Caki2 (cell line): ENCODE data around the gene GPR176. TPM values are rescaled to one million over a fixed set of nuclear protein-coding genes. Genes with fewer than 3 reads are reported as not detected.

Experiments
- DNase-seq: peaks from one replicate; pipeline ENCODE4 v3.0.0-alpha.2; 2015; ENCODE audit warnings: low read depth
- in situ Hi-C: cut with HindIII; loops from 2 replicates; pipeline ENCODE4 v1.10.0; 2016; ENCODE audit warnings: low sequenced_read_pairs, low pct_unique_long_range_greater_than_20kb, mixed read lengths
- total RNA-seq: library from RNA; depleted of rRNA; stranded (reverse); fragments of >200 nt; shearing (Covaris generic); gene quantifications from 2 replicates; pipeline ENCODE4 v1.2.3, GENCODE V29; 2014; ENCODE audit warnings: low replicate concordance

GPR176 gene
- total RNA-seq, 1 experiment from 2014 or later, result 9.6 TPM

DNA sequence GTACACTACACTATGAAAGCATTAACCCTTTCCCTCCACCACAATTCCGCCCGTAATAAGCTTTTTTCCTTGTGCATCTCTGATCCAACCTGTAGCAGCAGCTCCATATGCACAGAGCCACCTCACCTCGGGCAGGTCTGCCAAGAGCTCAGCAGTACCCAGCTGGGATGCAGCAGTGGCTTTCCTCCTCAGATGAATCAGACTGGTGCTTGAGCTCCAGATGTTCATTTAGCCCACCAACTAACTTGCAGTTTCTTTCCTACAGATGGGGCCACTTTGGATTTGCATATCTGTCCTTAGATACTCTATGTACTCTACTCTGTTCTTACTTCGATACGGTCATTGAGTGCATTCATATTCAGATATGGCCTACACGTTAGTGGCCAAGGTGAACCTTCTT, 122.7 kb downstream of the GPR176 start:
- DNase-seq, result no peak
- in situ Hi-C loops, result no loop called here

DNA sequence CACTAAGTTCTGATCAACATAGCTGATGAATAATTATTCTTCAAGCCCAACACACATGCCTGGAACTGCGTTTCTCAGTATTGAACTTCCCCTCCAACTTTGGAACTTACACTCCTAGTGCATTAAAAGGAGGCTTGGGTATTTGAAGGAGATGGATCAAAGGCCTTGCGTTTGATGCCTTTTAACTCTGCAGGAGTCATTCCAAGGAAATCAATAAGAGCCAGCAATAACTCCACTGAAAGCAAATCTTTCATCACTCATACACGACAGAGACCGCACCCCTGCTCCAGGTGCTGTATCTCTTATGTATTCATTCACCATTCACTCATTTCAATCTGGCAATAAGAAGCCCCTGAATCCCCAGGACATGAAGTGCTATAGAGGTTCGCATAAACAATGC, 123.5 kb downstream of the GPR176 start:
- in situ Hi-C loops, result no loop called here

DNA sequence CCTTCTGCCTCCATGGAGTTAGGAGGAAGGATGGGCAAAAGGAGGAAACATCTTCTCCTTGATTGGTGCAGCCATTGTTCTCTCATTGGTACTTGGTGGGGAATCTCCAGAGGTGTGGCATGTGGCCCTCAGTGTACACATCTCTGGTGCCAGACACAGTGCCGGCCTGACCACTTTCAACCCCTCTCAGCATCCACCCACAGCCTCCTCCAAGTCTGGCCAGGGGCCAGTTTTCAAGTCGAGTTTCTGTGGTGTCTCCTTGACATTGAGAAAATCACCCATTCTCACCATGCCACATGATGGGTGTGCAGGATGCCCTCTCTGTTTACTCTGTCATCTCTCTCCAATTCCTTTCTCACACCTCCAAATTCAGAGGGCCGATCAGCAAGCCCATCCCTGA, 124.6 kb downstream of the GPR176 start:
- no peak for DNase-seq
- in situ Hi-C loops, result no loop called here

More for the DNA sequence above, 123.5 kb downstream of the GPR176 start:
- no peak for DNase-seq

DNA sequence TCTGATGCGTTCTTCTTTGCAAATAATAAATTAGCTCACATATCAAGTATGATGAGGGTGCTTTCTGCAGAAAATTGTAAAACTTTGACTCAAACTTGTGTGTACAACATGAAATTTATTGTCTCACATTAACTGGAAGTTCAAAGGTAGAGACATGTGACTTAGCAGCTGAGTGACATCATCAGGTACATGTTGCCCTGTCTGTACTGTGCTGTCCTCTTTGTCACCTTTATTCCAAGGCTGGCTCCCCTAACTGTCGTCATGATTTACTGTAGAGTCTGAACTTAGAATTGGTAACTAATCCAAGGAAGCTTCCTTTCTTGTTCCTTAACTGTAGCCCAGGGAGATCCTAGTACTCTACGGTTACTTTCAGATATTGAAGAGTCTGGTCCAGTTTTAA, 125.1 kb downstream of the GPR176 start:
- DNase-seq, result no peak
- in situ Hi-C loops, result no loop called here

DNA sequence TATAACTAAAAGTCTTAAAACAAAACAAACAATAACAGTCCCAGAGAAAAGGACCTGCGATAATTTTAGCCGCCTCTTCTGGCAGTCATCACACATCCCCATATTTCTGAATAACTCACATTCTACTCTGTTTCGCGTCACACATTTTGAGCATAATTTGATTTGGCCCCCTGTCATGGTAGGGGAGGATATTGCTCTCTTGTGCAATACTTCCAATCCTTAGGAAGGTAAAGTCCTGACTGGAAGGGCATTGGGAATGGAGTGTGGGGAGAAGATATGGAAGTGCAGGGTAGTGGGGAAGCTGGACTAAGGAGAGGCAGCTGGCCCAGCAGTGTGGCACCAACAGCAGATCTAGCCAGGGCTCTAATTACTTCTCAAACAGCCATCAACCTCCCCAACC, 126.1 kb downstream of the GPR176 start:
- DNase-seq, result no peak
- in situ Hi-C loops, result no loop called here

DNA sequence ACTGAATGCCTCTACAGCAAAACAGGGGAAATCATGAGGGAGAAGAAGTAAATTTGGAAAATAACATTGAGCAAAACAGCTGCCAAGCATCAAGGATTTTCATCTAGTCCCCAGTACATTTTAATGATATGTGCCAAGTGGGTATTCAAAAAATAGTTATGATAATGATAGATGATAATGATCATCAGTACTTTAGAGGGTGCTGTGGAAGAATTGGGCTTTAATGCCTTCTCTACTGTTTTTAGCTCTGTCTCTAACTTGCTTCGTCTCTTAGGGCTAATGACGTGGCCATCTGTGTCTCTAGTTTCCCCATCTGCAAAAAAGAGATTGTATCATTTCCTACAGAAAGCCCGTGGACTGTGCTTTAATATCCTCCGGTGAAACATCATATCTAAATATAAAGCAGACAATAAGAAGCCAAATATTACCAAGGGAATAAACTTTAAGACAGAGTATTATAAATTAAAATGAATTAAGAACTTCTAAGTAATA, 127.2 kb downstream of the GPR176 start:
- DNase-seq, result no peak

DNA sequence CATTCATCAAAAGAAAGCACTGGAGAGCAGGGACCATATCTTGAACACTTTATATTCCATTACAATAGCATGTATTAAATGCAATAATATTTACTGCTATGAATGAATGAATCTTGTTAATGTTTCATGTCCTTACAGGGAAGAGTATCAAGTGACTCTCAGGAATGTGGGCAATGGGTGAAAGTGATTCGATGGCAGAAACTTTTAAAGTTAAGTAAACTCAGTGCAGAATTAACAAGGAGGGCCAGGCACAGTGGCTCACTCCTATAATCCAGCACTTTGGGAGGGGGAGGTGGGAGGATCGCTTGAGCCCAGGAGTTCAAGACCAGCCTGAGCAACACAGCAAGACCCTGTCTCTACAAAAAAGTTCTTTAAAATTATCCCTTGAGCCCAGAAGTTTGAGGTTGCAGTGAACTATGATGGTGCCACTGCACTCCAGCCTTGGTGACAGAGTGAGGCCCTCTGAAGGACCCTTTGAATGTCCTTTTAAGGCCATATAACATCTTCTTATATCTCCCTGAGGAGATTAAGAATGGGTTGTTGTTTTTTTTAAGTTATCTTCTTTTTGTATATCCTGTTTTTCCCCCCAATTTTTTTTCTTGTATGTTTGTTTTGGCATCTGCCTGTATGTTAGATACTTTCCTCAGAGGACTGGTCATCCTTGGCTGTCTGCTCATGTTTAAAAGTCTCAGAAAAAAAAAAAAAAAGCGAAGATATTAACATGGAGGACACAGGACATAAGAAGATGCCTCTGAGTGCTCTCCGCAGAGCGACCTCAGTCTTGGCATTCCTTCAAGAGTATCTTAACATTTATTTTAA, 127.8 kb downstream of the GPR176 start:
- in situ Hi-C loops, result no loop called here
- no peak for DNase-seq

More for the DNA sequence above, 127.2 kb downstream of the GPR176 start:
- in situ Hi-C loops, result no loop called here

DNA sequence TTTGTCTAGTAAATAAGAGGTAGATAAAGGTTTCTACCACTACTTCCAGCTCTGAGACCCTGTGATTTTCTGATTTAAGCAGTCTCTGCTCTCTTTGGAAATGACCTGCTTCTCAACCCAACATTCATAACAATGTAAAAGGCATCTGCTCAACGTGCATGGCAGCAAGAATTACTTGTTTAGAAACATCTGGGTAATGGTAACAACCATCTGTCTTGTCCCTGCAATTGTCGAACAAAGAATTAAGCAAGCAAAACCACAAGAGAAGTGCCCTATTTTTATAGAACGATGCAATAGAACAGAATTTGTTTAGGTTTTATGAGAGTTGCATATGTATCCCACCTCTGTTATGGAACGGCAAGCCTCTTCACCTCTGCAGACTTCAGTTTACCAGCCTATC, 130.3 kb downstream of the GPR176 start:
- in situ Hi-C loops, result no loop called here

DNA sequence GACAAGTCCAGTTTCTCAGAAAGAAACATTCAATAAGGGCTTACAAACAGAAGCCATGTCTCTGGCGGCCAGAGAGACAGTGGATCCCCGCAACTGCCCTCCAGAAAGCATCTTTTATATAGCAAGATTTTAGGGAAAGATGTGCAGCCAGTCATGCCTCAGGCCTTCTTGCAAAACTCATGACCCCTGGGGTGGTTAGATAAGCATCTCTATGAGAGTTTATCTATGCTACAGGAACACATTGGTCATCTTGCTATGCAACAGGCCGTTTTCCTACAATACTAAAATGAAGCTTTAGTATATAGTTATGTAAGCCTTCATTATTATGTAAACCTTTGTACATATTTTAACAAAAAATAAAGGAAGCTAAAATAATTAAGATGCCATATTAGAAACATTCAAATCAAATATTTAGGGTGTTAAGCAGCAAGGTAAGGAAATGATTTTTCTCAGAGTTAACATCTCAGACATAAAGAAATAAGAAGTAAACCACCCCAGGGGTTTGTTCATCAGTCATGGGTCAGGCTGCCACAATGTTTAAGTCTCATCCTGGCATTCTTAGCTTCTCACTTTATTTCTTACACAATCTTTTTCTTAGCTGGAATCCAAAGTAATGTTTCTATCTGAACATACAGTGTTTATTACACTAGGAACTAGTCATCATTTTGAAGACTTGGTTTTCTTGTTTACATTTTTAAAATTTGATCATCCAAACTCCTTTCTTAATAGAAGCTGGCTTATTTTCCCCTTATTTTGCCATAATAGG, 131.1 kb downstream of the GPR176 start:
- DNase-seq, result no peak
- in situ Hi-C loops, result no loop called here

More for the DNA sequence above, 130.3 kb downstream of the GPR176 start:
- DNase-seq, result no peak

DNA sequence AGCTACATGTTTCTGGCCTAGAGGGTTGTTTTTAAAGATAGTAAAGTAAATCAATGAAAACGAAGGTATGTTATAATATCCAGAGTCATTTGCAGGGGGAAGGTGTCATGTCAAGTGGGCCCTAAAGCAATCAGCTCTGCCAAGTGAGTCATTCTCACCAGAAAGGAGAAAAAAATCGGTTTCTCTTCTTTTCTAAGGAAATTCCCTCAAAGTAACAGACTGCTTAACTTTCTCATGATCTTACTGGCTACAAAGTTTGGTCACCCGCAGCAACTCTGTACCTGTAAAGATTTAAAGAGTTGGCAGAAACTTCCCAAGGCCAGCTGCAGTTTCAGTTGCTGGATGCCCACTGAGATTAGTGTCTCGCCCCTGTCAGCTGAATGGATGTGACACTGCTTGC, 132.0 kb downstream of the GPR176 start:
- in situ Hi-C loops, result no loop called here
- no peak for DNase-seq

DNA sequence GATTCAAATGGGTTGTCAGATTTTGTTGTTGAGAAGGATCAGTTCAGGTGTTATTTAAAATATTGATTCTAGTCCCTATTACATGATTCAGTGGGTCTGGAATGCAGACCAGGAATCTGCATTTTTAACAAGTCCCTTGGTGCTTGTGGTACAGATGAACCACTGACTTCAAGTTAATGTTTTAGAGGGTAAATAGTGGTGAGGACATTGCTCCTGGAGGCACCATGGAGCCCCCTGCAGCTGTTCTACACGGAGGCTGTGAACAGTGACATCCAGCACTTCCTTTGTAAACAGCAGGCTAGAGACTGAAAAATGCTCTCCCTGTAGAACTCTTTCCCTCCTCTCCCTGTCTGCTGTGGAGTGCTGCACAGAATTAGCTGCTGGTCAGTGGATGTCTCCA, 132.6 kb downstream of the GPR176 start:
- peak; percentile 18 for DNase-seq
- in situ Hi-C loops, result no loop called here

DNA sequence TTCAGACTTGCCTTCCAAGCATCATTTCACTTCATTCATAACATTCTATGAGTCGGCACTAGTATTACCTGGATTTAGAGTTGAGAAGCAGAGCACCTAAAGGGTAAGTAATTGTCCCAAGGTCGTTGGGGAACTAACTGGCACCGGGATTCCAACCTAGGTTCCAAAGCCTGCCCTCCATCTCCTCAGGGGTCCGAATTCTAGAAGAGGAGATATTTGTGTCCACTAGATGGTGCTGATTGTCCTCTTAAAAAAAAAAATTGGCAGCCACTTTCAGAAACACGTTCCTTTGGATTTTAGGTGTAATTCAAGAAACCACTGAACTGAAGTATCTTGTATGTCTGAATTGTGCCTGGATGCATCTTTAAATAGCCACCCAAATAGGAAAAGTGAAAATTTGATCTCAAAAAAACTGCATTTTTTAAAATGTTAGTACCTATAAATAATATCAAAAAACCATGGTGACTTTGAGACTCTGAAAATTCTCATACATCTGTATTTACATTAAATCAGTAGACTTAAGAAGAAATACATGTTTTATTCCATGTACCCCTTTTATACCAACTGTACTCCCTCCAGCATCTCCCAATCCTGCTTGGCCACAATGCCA, 133.5 kb downstream of the GPR176 start:
- peak; percentile 51 for DNase-seq
- in situ Hi-C loops, result no loop called here

DNA sequence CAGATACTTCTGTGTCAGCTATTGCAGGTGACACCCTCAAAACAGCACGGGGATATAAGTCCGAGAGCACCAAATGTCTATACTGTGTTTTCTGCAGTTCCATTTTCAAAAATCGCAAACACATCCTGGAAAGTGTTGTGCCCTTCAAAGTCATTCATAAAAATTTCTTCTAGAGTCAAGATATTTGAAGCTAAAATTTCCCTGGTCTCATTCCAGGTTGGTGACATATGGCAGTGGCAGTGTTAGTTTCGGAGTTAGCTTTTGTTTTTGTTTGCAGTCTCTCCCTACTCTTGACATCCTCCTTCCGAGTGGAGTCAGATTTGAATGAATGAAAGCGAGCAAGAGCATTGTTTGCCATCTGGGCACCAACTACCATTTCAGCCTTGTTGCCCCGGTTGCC, 134.2 kb downstream of the GPR176 start:
- DNase-seq, result no peak
- in situ Hi-C loops, result no loop called here

DNA sequence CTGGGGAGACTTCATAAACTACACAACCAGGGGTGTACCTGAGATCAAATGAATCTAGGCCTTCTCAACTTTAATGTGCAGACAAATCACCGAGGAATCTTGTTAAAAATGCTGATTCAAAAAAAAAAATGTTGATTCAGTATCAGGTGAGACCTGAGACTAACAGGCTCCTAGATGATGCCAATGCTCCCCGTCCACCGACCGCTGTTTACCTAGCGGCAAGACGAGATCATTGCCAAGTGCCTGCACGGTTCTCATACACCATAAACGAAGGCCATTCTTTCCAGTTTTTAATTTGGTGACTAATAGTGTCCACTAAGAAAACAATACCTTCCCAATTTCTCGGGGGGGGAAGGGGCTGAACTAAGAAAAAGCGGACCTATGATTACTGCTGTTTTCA, 134.9 kb downstream of the GPR176 start:
- in situ Hi-C loops, result no loop called here

DNA sequence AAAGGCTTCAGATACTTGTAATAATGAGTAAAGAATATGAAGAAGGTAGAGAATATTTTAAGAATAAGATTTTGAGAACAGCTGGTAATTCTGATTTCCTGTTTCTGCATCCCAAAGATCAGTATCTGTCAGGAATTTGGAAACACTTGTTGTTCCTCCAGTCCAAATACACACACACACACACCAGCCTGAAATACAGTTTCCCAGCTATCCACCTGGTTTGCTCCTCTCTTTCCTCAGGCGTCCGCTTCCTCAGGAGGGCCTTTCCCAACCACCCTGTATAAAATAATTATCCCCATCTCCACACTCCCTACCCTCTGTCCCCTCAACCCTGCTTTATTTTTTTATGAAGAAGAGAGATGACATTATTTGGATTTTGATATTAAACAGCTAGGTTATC, 135.4 kb downstream of the GPR176 start:
- DNase-seq, result no peak
- in situ Hi-C loops, result no loop called here

More for the DNA sequence above, 134.9 kb downstream of the GPR176 start:
- DNase-seq, result no peak

DNA sequence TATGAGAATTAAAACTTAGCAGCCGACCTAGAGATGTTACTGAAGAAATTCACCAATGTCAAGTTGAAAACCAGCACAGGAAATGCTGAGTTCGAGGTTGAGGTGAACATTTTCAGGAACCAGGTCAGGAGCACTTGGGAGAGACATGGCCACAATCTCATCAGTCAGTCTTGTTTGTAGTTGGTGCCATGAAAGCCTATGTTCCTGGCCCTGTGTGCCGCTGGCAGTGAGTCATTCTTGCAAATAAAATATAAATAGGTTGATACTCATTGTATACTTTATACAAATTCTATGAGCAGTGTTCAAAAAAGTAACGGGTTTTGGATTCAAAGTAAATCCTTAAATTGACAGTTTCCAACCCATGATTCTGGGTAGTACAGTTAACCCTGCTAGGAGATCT, 135.9 kb downstream of the GPR176 start:
- in situ Hi-C loops, result no loop called here
- DNase-seq, result no peak

DNA sequence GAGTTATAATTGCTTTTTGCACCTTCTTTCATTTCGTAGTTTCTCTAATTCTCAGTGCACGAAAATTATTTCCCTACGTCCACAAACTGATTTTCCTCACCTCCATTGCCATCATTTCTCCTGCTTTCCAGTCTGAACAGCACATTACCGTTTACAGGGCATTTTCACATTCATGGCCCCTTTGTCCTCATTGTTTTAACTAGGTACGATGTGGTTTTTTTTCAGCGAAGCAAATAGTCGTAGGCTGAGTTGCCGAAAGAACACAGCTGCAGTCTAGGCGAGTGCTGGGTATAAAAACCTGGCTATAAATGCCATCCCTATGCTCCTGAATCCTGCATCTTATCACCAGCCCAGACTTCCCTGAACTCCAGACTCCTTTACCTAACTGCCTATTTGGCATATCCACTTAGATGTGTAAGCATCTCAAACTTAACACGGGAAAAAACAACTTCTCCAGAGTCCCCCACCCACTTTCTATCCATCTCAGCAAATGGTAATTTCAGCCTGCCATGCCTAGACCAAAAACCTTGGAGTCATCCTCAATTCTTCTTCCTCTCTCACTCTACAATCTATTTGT, 136.7 kb downstream of the GPR176 start:
- in situ Hi-C loops, result no loop called here
- DNase-seq, result no peak

DNA sequence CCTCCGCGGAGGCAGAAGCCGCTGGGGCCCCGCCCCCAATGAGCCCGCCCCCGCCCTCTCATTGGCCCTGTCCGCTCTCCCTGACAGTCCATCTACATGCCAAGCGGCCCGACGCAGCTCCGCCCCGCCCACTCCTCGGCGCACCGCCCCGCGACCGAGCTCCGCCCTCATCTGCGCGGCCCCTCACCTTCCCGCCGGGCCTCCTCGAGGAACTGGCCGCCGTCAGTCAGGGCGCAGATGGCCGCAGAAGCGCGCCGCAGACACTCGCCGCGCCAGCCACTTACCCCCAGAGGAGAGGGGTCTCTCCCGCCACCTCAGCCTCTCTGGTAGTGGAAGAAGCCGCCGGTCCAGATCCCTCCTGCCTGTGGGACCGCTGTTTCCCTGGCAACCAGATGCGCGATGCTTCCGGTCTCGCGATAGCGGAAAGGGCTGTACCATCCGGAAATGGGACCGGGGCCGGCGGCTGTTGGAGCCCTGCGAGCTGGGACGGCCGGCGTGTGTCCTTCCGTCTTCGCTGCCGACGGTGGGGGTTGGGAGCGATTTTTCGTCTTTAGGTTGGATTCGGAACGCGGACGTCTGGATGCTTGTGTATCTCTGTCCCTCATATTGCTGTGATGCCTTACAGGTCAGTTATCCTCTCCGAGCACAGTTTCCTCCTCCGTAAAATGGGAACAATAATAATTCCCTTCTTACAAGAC, 137.5 kb downstream of the GPR176 start, which contains the start of gene FSIP1:
Gene FSIP1 (minus strand): TSS at position 401 of the 698 bp plus-strand sequence. CDS start 6,317 bp downstream, outside the sequence.
- in situ Hi-C loops, result no loop called here
- peak; percentile 96 for DNase-seq
